IPS-18a (cell line): ENCODE measurements around the gene ARL13B.

ENCODE experiments used
- H3K27ac ChIP-seq: one replicate; pipeline ENCODE4 v1.5.1; 2013; ENCODE audit warnings: low read length
- H3K27me3 ChIP-seq: one replicate; pipeline ENCODE4 v1.6.1; 2013; ENCODE audit warnings: mild to moderate bottlenecking, low read length; ENCODE audit not compliant: control insufficient read depth, insufficient read depth
- H3K36me3 ChIP-seq: one replicate; pipeline ENCODE4 v1.6.1; 2013; ENCODE audit warnings: low read depth, low read length; ENCODE audit not compliant: control insufficient read depth
- H3K4me1 ChIP-seq: one replicate; pipeline ENCODE4 v1.6.1; 2013; ENCODE audit warnings: low read depth, low read length; ENCODE audit not compliant: control insufficient read depth
- H3K4me3 ChIP-seq: one replicate; pipeline ENCODE4 v1.5.1; 2013; ENCODE audit warnings: low read length
- H3K9ac ChIP-seq: one replicate; pipeline ENCODE4 v1.6.1; 2013; ENCODE audit warnings: mild to moderate bottlenecking, low read length, moderate library complexity
- H3K9me3 ChIP-seq: one replicate; pipeline ENCODE4 v1.6.1; 2013; ENCODE audit warnings: low read depth, low read length; ENCODE audit not compliant: control insufficient read depth

Gene ARL13B

DNA sequence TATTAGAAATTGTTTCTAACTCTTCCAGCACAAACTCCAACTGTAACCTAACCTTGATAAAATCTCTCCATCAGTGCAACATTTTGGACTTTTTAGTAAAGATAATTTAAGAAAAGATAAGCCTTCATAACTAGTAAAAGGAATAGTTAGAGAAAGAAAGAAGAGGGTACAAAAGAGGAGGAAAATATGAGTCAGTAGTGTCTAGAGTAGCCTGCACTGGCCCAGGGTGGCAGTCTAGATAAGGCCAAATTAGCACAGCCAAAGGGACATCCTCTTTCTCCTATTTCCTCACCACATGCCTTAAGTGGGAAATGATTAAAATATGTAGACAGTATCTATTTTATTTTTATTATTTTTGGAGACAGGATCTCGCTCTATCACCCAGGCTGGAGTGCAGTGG lies 10.0 kb upstream of the ARL13B start:
- no peak overlapping the region for H3K4me3 ChIP-seq
- H3K9ac ChIP-seq, result no peak overlapping the region
- H3K27me3 ChIP-seq, result peaks cover 22% of the 10 kb centered on the region
- H3K27ac ChIP-seq, result no peak overlapping the region
- no peaks in the 10 kb centered on the region for H3K9me3 ChIP-seq
- H3K36me3 ChIP-seq, result no peaks in the 10 kb centered on the region
- peaks cover 5% of the 10 kb centered on the region for H3K4me1 ChIP-seq

DNA sequence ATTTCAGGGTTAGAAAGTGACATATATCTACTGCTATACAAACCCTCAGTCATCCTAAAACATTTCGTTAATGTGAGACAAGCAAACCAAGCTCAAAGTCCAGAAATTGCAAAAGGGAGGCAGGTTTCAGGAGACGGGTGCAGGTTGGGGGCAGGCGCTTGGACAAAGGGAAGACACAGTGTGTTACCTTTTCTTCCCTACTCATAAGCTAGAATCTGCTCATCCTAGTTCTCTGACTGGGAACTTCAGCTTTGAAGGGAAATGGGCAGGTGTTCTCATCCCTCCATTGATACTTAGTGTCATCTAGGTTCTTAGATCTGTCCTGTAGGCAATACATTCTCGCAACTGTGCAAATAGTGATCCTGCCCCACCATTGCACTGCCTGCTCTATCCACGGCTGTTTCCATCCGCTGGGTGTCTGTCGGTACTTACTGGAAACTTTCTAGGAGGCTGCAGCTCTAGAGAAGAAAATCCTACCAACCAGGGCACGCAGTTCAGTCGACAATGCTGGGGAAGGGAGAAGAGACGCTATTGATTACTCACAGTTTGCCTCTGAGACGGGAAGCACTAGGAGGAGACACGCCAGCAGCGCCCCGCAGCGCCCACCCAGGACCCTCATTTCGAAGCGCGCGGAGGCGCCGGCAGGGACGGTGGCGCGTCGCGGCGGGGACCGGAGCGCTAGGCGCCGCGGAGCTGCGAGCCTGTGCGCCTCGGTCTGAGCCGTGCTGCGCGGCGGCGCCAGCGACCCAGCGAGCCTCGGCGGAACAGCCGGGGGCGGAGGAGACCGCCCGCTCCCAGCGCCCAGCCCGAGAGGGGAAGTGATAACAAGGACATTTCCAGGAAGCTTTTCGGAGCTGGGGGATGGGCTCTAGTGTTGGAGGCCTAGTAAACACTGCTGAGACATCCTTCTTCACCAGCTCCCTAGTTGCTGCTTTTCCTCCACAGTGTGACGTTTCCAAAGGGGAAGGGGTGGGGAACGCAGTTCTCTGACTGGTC lies 6.5 kb upstream of the ARL13B start, which contains the start of gene PROS1:
PROS1 (minus strand) TSS at position 766 of the 996 bp plus-strand sequence; CDS start at position 619, 147 bp downstream.
- no peak within 1 kb of the TSS for H3K27ac ChIP-seq
- peaks cover 5% of the 10 kb centered on the region for H3K4me1 ChIP-seq
- H3K27me3 ChIP-seq, result peaks cover 22% of the 10 kb centered on the region
- H3K9me3 ChIP-seq, result no peaks in the 10 kb centered on the region
- peak within 1 kb of the TSS; percentile 16 for H3K9ac ChIP-seq
- H3K4me3 ChIP-seq, result peak within 1 kb of the TSS; percentile 68
- H3K36me3 ChIP-seq, result no peaks in the 10 kb centered on the region

DNA sequence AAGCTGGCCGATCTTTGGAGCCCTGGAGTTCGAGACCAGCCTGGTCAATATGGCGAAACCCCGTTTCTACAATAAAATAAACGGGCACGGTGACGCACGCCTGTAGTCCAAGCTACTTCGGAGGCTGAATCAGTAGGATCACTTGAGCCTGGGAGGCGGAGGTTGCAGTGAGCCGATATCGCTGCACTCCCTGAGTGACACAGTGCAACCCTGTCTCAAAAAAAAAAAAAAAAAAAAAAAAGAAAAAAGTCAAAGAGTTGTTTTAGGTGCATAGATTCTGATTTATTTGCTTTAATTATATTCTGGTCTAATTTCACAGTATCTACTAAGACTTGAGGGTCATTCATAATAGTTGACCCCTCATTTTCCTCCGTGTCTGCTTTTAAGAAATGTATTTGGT lies 1.7 kb downstream of the ARL13B start:
- H3K36me3 ChIP-seq, result no peaks in the 10 kb centered on the region
- no peak overlapping the region for H3K9ac ChIP-seq
- H3K9me3 ChIP-seq, result no peaks in the 10 kb centered on the region
- no peak overlapping the region for H3K27ac ChIP-seq
- peak overlapping the region; percentile 85 for H3K4me3 ChIP-seq
- H3K27me3 ChIP-seq, result no peaks in the 10 kb centered on the region
- peaks cover 10% of the 10 kb centered on the region for H3K4me1 ChIP-seq

DNA sequence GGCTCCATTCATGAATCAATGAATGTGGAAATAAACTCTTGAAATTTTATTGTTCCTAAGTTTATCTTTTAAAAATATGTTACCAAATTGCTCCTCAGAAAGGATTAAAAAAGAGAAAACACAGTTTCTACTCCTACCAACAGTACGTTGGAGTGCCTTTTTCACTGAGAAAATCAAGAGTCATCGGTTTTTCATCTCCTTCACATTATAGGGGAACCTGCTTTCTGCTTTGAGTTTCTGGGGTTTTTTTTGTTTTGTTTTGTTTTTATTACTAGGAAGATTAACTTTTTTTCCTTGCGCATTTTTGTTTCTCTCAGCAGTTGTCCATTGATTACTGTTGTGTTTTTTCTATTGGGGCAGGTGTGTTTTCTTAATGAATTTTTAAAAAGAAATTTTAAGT lies 3.5 kb downstream of the ARL13B start:
- H3K27ac ChIP-seq, result no peak overlapping the region
- H3K4me3 ChIP-seq, result no peak overlapping the region
- no peaks in the 10 kb centered on the region for H3K27me3 ChIP-seq
- H3K4me1 ChIP-seq, result peaks cover 10% of the 10 kb centered on the region
- H3K9me3 ChIP-seq, result no peaks in the 10 kb centered on the region
- no peaks in the 10 kb centered on the region for H3K36me3 ChIP-seq
- no peak overlapping the region for H3K9ac ChIP-seq

DNA sequence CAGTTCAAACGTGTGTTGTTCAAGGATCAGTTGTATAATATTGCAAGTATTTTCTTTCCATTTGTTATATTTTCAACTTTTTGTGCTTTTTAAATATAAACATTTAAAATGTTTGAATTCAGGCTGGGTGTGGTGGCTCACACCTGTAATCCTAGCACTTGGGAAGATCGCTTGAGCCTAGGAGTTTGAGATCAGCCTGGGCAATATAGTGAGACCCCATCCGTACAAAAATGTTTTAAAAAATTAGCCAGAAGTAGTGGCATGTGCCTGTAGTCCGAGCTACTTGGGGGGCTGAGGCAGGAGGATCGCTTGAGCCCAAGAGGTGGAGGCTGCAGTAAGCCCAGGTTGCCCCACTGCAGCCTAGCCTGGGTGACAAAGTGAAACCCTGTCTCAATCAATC lies 4.7 kb downstream of the ARL13B start:
- H3K4me3 ChIP-seq, result no peak overlapping the region
- H3K27me3 ChIP-seq, result no peaks in the 10 kb centered on the region
- H3K4me1 ChIP-seq, result peaks cover 7% of the 10 kb centered on the region
- no peak overlapping the region for H3K9ac ChIP-seq
- no peaks in the 10 kb centered on the region for H3K9me3 ChIP-seq
- no peak overlapping the region for H3K27ac ChIP-seq
- H3K36me3 ChIP-seq, result no peaks in the 10 kb centered on the region

DNA sequence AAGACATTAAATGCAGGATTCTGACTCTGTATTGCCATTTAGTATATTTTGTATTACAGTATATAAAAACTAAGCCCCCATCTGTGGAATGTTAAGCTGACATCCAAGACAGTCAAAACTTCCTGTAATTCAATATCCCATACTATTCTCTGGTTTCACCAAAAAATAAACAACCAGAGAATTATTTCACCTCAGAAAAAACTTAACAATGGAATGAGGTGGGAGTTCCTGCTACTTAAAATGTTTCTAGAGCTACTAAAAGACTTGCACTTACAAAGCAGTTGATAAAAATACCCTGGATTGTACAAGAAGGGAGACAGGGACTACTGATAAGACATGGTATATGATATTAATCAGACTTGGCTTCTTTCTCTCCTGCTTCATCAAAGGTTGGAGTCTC lies 8.3 kb downstream of the ARL13B start:
- Histone ChIP-seq H3K27ac (no peak overlapping the region), H3K4me3 (no peak overlapping the region), H3K4me1 (no peaks in the 10 kb centered on the region), H3K9ac (no peak overlapping the region), H3K9me3 (no peaks in the 10 kb centered on the region), H3K36me3 (no peaks in the 10 kb centered on the region), H3K27me3 (no peaks in the 10 kb centered on the region)

DNA sequence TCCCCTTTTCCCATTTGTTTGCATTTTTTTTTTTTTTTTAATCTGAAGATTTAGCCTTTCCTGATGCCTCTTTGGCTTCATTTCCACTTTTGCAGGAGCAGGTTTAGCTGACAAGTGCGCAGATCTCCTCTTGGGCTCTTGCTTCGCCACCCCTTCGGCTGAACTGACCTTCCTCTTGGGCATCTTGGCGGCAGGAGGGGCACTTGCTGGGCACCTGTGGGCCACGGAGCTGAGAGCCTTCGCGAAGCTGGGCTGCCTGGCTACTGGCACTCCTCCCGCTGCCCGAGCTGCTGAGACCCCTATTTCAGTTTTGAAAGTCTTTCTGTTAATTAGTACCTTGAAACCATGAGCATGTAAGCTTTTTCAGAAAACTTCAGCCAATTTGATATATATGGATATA lies 8.8 kb downstream of the ARL13B start:
- Histone ChIP-seq H3K27me3 (no peaks in the 10 kb centered on the region), H3K36me3 (no peaks in the 10 kb centered on the region), H3K9me3 (no peaks in the 10 kb centered on the region), H3K4me1 (no peaks in the 10 kb centered on the region), H3K4me3 (no peak overlapping the region), H3K9ac (no peak overlapping the region), H3K27ac (no peak overlapping the region)

DNA sequence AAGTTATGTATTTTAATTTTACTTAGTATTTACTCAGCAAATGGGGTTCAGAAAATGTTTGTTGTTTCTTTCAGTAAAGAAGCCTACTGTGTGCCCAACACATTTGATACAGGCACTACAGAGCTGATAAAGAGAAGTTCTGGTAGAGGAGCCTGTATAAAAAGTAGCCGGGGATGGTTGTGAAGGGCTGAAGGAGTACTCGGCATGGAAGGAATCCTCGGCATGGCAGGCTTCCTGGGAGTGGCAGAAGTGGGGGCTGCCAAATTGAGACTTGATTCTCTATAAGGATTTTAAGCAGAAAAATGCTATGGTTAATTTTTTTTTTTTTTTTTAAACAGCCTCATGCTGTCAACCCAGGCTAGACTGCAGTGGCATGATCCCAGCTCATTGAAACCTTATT lies 9.3 kb downstream of the ARL13B start:
- Histone ChIP-seq H3K9ac (no peak overlapping the region), H3K9me3 (no peaks in the 10 kb centered on the region), H3K27ac (no peak overlapping the region), H3K36me3 (no peaks in the 10 kb centered on the region), H3K27me3 (no peaks in the 10 kb centered on the region), H3K4me1 (no peaks in the 10 kb centered on the region), H3K4me3 (no peak overlapping the region)

DNA sequence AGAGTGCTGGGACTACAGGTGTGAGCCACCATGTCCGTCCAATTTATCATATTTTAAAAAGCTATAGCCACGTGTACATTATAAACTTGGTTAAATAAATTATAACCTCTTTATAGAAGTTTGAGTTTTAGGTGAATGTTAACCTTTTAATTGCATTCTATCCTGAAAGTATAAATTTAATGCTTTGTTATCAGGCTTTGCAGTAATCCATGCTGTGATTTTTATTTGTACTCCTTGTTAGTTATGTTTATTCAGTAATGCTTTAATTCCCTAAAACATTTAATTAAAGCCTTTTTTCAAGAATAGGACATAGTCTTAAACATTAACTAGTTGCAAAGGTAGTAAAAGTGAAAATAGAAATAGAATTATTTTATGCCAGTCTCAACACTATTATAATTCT lies 11.7 kb downstream of the ARL13B start:
- no peaks in the 10 kb centered on the region for H3K9me3 ChIP-seq
- no peak overlapping the region for H3K4me3 ChIP-seq
- H3K27me3 ChIP-seq, result no peaks in the 10 kb centered on the region
- H3K27ac ChIP-seq, result no peak overlapping the region
- no peak overlapping the region for H3K9ac ChIP-seq
- no peaks in the 10 kb centered on the region for H3K4me1 ChIP-seq
- H3K36me3 ChIP-seq, result no peaks in the 10 kb centered on the region

DNA sequence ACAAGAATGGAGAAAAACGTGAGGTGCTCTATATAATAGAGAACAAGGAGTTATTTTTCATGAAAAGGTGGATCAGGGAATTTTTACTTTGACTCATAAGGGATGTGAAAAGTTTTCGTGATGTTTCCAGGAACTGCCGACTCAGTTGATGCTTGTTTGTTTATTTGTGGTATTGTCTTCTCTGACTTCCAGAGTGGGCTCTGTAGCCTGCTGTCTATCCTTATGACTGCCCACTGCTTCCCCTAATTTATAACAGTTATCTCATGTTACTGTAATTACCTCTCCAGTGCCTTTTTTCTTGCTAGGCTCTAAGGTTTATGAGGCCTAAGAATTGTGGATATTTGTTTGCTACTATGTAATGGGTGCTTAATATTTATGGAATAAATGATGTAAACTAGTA lies 12.3 kb downstream of the ARL13B start:
- no peak overlapping the region for H3K4me3 ChIP-seq
- no peak overlapping the region for H3K9ac ChIP-seq
- H3K9me3 ChIP-seq, result no peaks in the 10 kb centered on the region
- no peaks in the 10 kb centered on the region for H3K36me3 ChIP-seq
- H3K4me1 ChIP-seq, result no peaks in the 10 kb centered on the region
- H3K27ac ChIP-seq, result no peak overlapping the region
- H3K27me3 ChIP-seq, result no peaks in the 10 kb centered on the region

DNA sequence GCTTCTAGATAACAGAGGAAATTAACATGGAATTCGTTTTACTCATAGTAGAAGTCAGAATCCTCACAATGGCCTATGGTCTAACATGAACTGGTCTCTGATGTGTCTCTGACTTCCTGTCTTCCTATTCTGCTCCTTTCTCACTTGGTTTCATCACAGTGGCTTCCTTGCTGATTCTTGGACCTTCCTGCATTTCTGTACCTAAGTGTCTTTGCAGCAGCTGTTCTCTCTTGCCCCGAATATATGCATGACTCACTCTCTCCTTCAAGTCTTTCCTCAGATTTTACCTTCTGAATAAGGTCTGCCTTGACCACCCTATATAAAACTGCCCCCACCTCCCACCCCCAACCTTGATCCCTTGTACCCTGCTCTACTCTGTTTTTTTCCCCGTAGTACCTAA lies 14.1 kb downstream of the ARL13B start:
- Histone ChIP-seq H3K9me3 (no peaks in the 10 kb centered on the region), H3K4me1 (no peaks in the 10 kb centered on the region), H3K27ac (no peak overlapping the region), H3K9ac (no peak overlapping the region), H3K4me3 (no peak overlapping the region), H3K27me3 (no peaks in the 10 kb centered on the region), H3K36me3 (no peaks in the 10 kb centered on the region)

DNA sequence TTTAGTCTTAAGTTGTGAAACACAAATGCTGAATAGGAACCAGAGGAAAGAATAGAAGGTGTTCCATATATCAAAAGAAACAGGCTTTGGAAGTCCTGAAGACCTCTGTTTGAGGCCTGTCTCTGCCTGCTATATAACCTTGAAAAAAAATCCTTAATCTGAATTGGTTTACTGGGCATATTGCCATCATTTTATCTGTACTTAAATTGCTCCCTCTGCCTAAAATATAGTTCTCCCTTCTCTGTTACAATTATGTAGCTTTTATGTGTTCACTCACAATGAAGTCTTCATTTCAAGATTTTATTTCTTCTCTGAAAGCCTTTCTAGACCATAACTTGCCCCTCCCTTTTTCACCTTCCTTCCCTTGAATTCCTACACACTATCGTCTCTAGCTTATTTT lies 21.2 kb downstream of the ARL13B start:
- H3K9me3 ChIP-seq, result no peaks in the 10 kb centered on the region
- no peak overlapping the region for H3K27ac ChIP-seq
- no peaks in the 10 kb centered on the region for H3K27me3 ChIP-seq
- no peaks in the 10 kb centered on the region for H3K36me3 ChIP-seq
- no peak overlapping the region for H3K9ac ChIP-seq
- no peaks in the 10 kb centered on the region for H3K4me1 ChIP-seq
- H3K4me3 ChIP-seq, result no peak overlapping the region
